C4-2B (cell line): Measurements from ENCODE around the gene COPS3.

Experiments used
- ZFX ChIP-seq: fragments of 450-650 bp; IDR thresholded peaks from 2 replicates; pipeline ENCODE4 v1.6.1; 2017
- TF ChIP-seq, protein P1 (sequence below): fragments of 450-650 bp; conservative IDR thresholded peaks from 2 replicates; pipeline ENCODE4 v1.5.1; 2017; ENCODE audit warnings: mild to moderate bottlenecking

DNA sequence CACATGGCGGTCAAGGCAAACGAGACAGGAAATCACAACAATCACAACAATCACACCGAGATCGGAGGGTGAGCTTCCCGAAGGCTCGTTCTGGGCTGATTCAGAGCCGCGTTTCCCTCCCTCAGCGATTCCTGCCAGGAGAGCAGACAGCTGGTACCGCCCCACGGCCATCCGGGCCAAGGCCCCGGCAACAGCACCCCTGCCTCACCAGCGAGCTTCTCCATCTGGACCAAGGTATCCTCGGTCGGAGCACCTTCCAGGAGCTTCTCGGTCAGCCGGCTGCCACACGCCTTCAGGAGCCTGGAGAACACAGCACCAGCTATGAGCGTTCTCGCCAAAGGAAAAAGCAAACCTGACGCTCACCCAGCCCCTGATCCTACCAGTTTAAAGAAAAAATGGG lies 59.7 kb downstream of the COPS3 start:
- TF ChIP-seq, protein P1, sequence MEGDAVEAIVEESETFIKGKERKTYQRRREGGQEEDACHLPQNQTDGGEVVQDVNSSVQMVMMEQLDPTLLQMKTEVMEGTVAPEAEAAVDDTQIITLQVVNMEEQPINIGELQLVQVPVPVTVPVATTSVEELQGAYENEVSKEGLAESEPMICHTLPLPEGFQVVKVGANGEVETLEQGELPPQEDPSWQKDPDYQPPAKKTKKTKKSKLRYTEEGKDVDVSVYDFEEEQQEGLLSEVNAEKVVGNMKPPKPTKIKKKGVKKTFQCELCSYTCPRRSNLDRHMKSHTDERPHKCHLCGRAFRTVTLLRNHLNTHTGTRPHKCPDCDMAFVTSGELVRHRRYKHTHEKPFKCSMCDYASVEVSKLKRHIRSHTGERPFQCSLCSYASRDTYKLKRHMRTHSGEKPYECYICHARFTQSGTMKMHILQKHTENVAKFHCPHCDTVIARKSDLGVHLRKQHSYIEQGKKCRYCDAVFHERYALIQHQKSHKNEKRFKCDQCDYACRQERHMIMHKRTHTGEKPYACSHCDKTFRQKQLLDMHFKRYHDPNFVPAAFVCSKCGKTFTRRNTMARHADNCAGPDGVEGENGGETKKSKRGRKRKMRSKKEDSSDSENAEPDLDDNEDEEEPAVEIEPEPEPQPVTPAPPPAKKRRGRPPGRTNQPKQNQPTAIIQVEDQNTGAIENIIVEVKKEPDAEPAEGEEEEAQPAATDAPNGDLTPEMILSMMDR, result no peak
- TF ChIP-seq ZFX, result no peak
